ENCODE data around the gene STRIP1.

Gene STRIP1

DNA sequence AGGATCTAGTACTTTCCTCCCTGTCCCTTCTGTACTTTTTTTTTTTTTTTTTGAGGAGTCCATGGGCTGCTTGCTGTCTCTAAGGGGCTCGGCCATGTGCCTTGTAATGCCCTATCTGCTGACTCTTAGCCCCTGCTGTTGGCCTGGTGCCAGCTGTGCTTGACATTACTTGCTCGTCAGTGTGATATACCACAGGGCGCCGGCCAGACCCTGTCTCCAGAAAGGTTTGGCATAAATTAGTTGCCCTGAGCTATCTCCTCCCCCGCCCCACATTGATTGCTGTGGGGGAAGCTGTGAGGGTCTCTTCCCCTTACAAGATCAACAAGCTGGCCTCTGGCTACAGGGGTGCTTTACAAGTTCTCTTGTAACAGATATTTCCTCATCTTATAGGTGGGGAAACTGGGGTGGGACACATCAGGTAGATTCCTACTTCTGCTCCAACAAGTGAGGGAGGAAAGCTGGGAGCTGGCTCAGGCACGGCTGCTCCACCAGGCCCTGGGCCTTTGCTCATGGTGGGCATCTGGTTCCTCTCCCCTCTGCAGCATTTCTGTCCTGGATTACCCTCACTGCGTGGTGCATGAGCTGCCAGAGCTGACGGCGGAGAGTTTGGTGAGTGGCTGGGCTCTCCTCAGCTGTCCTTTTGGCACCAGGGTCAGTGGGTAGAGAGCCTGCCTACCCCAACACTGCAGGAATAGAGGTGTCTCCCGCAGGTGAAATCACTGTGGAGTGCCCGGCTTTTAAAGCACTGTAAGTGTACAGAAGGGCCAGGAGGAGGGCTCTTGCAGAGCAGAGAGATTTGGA lies 15.6 kb downstream of the STRIP1 start:
- DNase-seq (ENCODE audit: low read depth): no peak

- no peak for DNase-seq (ENCODE audit: low read depth)
Observed at GRCh38 chr1:110050602-110051261, 16.3 kb downstream of the STRIP1 start.

DNA sequence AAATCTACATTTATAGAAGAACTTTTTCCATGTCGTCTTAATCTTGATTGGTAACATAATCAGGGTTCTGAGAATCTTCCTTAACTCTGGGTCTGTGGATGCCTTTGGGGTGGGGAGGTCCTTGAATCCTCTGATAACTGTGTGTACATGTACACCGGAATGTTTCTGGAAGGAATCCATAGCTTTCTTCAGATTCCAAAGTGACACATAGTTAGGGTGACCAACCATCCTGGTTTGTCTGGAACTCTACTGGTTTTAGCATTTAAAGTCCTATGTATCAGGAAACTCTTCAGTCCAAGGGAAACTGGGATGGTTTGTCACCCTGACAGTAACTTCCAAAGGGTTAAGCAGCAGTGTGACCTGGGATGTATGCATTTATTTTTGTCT lies 16.8 kb downstream of the STRIP1 start:
- DNase-seq (ENCODE audit: low read depth): no peak

DNA sequence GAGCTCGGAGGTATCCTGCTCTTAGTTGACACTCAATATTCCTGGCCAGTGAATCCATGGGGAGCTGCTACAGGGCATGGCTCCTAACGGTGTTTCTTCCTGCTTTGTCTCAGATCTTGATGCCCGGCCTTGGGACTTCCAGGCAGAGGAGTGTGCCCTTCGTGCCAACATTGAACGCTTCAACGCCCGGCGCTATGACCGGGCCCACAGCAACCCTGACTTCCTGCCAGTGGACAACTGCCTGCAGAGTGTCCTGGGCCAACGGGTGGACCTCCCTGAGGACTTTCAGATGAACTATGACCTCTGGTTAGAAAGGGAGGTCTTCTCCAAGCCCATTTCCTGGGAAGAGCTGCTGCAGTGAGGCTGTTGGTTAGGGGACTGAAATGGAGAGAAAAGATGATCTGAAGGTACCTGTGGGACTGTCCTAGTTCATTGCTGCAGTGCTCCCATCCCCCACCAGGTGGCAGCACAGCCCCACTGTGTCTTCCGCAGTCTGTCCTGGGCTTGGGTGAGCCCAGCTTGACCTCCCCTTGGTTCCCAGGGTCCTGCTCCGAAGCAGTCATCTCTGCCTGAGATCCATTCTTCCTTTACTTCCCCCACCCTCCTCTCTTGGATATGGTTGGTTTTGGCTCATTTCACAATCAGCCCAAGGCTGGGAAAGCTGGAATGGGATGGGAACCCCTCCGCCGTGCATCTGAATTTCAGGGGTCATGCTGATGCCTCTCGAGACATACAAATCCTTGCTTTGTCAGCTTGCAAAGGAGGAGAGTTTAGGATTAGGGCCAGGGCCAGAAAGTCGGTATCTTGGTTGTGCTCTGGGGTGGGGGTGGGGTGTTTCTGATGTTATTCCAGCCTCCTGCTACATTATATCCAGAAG lies 19.4 kb downstream of the STRIP1 start:
- DNase-seq (ENCODE audit: low read depth): peak; percentile 43

GRCh38 chr1:110055493-110056284 lies 21.3 kb downstream of the STRIP1 start:
- DNase-seq (ENCODE audit: low read depth): no peak

GRCh38 chr1:110056285-110056683 lies 21.9 kb downstream of the STRIP1 start:
- DNase-seq (ENCODE audit: low read depth): no peak

GRCh38 chr1:110056776-110057175 lies 22.4 kb downstream of the STRIP1 start:
- DNase-seq (ENCODE audit: low read depth): no peak

DNA sequence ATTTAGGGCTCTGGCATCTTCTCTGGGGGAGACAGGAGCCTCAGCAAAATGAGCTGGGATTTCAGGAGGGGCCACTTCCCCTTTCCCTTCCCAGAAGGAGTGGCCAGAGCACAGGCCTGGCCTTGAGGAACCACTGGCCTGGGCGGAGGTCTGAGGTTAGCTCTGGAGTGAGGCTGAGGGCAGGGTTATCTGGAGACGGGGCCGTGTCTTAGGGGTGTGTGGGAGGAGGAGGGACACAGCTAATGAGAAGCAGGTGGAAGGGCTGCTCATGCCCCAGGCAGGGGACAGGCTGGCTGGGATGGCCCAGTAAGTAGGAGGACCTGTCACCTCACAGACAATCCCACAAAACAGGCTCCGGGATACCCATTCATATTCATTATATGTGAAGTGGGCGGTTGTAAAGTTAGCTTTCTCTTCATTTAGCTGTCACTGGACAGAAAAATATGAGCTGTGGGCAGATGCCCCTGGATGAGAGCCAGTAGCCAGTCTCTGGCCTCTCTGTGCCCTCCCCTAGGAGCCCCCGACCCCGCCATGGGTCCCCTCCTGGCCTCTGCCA lies 23.6 kb downstream of the STRIP1 start:
- DNase-seq (ENCODE audit: low read depth): no peak

- no peak for DNase-seq (ENCODE audit: low read depth)
Observed at GRCh38 chr1:110058591-110058990, 24.2 kb downstream of the STRIP1 start.

DNA sequence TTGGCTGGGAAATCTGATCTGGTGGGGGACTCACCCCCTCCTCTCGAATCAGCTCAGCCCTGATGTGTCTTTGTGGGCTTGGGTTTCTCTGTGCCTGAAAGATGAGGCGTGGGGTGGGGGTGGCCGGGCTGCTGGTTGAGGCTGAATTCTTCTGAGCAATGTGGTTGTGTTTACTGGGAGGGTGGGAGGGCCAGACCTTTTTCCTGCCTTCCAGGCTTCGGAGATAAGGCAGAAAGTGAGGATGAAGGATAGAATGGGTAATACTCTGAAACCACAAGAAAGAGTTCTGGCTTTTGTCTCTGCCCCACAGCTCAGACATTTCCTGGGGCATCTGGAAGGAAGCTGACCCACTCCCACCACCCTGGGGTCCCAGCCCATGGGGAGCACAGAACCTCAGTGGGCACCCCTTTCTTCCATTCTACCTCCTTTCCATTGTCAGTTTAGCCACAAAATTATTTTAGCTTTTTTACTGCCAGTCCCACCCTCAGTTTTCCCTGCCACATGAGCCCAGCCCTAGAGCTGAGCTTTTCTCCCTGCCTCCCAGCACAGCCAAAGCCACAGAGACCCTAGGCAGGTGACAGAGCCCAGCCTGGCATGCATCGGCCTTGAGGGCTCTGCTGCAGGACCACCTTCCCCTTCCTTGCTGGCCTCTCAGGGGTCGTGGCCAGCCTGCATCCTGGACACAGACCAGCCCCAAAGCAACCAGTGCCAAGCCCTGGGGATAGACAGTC lies 24.9 kb downstream of the STRIP1 start:
- DNase-seq (ENCODE audit: low read depth): no peak

GRCh38 chr1:110060034-110060661 lies 25.7 kb downstream of the STRIP1 start:
- DNase-seq (ENCODE audit: low read depth): peak; percentile 49

DNA sequence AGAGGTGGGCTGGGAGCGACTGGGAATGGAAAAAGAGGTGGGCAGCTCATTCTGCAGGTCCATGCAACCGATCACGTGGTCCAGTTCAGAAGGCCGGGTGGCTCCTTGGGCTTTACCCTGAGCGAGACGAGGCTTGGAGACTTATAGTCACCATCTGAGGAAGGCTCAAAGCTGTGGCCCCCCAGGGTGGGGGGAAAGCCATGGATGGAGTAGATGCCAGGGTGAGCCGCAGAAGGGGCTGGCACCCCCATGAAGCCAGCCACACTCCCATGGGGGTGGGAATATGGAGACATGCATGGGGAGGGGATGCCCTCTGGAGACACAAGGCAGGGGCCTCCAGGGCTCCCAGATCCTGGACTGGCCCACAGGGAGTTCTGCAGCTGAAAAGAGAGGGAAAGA lies 26.2 kb downstream of the STRIP1 start:
- DNase-seq (ENCODE audit: low read depth): no peak

GRCh38 chr1:110061341-110061740 lies 26.9 kb downstream of the STRIP1 start:
- DNase-seq (ENCODE audit: low read depth): no peak

DNA sequence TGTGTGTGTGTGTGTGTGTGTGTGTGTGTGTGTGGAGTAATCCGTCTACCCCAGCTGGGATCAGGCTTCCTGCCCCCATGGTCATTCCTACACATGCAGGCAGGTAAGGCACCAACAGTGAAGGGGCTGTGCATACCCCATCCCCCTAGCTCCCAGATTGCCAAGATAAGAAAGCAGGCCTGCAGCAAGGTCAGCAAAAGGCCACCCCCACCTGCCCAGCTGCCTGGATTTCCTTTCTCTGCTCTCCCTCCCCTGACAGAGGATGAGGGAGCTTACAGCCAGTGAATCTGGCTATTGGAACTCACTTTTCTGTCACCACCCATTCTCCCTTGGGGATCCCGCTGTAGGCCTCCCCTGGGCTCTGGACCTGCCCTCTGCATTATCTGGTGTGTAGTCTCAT lies 28.2 kb downstream of the STRIP1 start:
- DNase-seq (ENCODE audit: low read depth): no peak

- no peak for DNase-seq (ENCODE audit: low read depth)
Observed at GRCh38 chr1:110063781-110064180, 29.4 kb downstream of the STRIP1 start.

DNA sequence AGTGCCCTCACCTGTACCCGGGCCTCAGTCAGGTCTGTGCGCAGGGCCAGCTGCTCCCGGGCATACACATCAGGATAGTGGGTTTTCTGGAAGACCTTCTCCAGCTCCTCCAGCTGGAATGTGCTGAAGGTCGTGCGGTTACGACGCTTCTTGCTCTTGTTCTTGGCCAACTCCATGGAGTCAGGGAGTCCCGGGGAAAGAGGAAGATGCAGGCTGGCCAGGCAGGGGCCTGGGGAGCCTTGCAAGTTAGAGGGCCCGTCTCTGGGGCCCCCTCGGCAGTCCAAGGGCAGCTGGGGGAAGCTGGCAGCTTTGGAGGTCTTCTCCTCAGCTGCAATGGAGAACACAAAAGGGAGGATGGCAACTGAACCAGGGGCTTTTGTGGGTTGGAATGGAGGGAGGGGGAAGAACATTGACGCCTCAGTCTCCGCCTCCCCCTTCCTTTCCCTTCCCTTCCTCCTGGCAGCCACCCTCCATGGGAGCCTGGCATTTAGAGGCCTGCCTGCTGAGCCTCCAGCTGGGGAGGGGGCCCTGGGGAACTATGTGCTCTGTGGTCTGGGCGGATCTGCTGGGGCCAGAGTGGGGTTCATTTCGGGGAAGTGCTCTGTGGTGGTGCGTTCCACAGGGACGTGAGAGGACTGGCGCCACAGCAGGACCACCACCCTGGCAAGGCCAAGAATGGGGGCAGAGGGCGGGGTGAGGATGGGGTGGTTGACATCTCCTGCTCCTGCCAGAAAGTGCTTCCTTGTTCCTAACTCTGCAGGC lies 30.3 kb downstream of the STRIP1 start:
- DNase-seq (ENCODE audit: low read depth): no peak

DNA sequence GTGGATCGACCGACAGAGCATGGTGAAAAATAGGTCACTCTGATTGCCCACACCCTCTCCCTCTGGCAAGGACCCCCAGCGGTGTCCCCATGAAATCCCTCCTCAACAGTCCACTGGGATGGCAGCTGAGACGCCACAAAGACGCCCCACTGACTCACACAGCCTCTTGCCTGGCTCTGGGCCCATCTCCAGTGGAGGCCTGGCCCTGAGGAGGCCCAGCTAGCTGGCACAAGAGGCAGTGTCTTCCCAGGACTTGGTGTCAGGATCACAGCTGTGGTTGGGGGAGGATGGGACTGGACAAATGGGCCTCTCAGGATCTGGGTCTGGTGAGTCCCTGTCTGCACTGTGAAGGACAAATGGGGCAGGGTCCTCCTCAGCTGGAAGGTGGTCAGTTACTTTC lies 31.4 kb downstream of the STRIP1 start:
- no peak for DNase-seq (ENCODE audit: low read depth)

DNA sequence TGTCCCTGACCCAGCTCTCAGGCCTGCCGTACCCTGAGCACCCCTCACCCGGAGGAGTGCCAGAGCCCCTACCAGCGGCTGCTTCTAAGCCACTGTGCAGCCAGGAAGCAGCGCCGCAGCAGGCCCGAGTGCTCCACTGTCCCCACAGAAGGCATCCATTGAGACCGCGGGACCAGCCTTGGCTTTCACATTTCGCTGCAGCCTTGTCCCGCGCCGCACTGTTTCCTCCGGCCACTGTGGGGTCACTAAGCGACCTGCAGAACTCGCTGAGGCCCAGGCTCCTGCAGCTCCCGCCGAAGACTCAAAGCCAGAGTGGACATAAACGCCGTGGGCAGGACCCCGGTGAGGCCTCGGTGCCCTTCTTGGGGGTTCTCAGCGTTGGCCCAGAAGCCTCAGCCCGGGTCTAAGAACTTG lies 33.1 kb downstream of the STRIP1 start:
- DNase-seq (ENCODE audit: low read depth): no peak

GRCh38 chr1:110067893-110068645 lies 33.6 kb downstream of the STRIP1 start:
- DNase-seq (ENCODE audit: low read depth): no peak

Measured in stimulated activated CD4-positive, alpha-beta T cell treated with anti-CD3 and anti-CD28 coated beads, Interleukin-2, amount 100 ng/mL, for 4 hours (primary cell).